ENCODE data around the gene TOM1L1. TPM values are rescaled to one million over a fixed set of nuclear protein-coding genes. Genes with fewer than 3 reads are reported as not detected.

TOM1L1 gene
- total RNA-seq, 2 experiments from 2014 or later: not detected

DNA sequence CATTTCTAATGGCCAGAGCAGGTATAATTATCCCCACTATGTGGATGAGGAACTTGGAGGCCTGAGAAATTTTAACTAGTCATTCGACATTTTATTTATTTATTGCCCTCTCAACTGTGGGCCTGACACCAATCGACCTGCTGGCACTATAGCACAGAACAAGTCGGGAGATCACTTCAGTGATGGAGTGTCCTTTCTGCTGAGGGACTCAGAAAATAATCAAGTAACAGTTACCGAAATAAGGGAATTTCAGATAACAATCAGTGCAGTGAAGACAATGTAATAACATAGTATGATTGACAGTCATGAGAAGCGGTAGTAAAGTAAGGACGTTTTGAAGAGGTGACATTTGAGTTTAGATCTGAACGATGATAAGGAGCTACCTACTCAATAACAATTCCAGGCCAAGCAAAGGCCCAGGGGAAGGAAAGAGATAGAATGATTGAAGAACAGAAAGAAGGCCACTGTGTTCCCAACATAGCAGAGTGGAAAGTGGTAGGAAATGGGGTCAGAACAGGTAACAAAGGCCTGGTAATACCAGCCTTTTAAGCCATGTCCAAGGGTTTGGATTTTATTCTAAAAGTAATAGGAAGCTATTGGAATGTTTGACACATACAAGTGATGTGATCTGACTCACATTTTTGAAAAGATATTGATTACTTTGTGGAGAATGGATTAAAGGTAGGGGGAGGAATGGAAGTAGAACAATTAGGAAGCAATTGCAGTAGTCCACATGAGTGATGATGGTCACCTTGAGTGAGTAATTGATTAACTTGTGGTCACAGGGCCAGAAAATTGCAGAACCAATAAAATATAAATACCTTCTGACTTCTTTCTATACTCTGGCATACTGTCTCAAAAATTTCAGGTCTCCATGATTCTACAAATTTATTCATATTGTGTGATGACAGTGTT lies 69.3 kb downstream of the TOM1L1 start:
- intact Hi-C loops (cut with DNase I, micrococcal nuclease): loop anchor here in 1 of 2 experiments (5.0 to 10.0 kb wide), 3 partner anchors 267 to 452 kb away; partner anchors contain the start of genes HLF and MMD
- H3K4me3 Mint-ChIP-seq: peak overlapping the region; percentile 57
- DNase-seq: peak in 1 of 14 experiments; percentile 6
- H3K36me3 ChIP-seq (ENCODE audit: insufficient read depth, low read length): peaks cover 3% of the 10 kb centered on the region
- H3K4me3 ChIP-seq (ENCODE audit: low read length): peak overlapping the region; percentile 92
- ChIA-PET CTCF (no interaction called here), POLR2A (no interaction called here)
- ATAC-seq (ENCODE audit: poor library complexity): no peak
- no peak overlapping the region for H3K27ac Mint-ChIP-seq
- TF ChIP-seq, protein P1, sequence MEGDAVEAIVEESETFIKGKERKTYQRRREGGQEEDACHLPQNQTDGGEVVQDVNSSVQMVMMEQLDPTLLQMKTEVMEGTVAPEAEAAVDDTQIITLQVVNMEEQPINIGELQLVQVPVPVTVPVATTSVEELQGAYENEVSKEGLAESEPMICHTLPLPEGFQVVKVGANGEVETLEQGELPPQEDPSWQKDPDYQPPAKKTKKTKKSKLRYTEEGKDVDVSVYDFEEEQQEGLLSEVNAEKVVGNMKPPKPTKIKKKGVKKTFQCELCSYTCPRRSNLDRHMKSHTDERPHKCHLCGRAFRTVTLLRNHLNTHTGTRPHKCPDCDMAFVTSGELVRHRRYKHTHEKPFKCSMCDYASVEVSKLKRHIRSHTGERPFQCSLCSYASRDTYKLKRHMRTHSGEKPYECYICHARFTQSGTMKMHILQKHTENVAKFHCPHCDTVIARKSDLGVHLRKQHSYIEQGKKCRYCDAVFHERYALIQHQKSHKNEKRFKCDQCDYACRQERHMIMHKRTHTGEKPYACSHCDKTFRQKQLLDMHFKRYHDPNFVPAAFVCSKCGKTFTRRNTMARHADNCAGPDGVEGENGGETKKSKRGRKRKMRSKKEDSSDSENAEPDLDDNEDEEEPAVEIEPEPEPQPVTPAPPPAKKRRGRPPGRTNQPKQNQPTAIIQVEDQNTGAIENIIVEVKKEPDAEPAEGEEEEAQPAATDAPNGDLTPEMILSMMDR (IDR thresholded peaks at IDR 0.05): no peak
- no peaks in the 10 kb centered on the region for H3K9me3 ChIP-seq (ENCODE audit: control insufficient read depth in 1 of 2, insufficient read depth in 1 of 2, low read length in 2 of 2)
- H3K4me1 ChIP-seq (ENCODE audit: insufficient read depth, low read length): peaks cover 25% of the 10 kb centered on the region
- no peaks in the 10 kb centered on the region for H3K27me3 ChIP-seq (ENCODE audit: control insufficient read depth in 1 of 2, insufficient read depth in 2 of 2, low read length in 2 of 2)
- H3K36me3 Mint-ChIP-seq (ENCODE audit: low read depth): peaks cover 16% of the 10 kb centered on the region
- peaks cover 5% of the 10 kb centered on the region for H3K4me1 Mint-ChIP-seq (ENCODE audit: low read depth)
- peak overlapping the region in 1 of 2 donors; percentile 85 for H3K27ac ChIP-seq (ENCODE audit: low read depth in 1 of 2, low read length in 2 of 2)
- no peaks in the 10 kb centered on the region for H3K27me3 Mint-ChIP-seq
- H3K9me3 Mint-ChIP-seq: no peaks in the 10 kb centered on the region

DNA sequence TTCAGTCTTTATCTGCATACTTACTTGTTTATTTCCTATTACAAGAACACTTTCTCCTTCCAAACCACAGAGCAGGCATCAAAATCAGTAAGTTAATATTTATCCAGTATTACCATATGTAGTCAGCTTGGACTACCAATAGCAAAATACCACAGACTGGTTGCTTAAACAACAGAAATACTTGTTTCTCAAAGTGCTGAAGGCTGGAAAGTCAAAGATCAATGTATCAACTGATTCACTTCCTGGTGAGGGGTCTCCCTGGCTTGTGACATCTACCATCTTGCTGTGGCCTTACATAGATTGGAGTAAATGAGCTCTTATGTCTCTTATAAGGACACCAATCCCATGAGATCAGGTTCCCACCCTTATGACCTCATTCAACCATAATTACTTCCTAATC lies 70.5 kb downstream of the TOM1L1 start:
- Histone ChIP-seq H3K27ac (ENCODE audit: low read depth in 1 of 2, low read length in 2 of 2) (no peak overlapping the region), H3K9me3 (ENCODE audit: control insufficient read depth in 1 of 2, insufficient read depth in 1 of 2, low read length in 2 of 2) (no peaks in the 10 kb centered on the region), H3K27me3 (ENCODE audit: control insufficient read depth in 1 of 2, insufficient read depth in 2 of 2, low read length in 2 of 2) (no peaks in the 10 kb centered on the region), H3K36me3 (ENCODE audit: insufficient read depth, low read length) (no peaks in the 10 kb centered on the region), H3K4me1 (ENCODE audit: insufficient read depth, low read length) (peaks cover 25% of the 10 kb centered on the region), H3K4me3 (ENCODE audit: low read length) (no peak overlapping the region)
- ChIA-PET POLR2A (interaction anchor here (0.5 kb wide), 1 partner anchor 21 kb away, joined by 3 read pairs; no protein-coding TSS in a partner anchor), CTCF (no interaction called here)
- Mint-ChIP-seq H3K27me3 (no peaks in the 10 kb centered on the region), H3K4me3 (no peak overlapping the region), H3K4me1 (ENCODE audit: low read depth) (peaks cover 5% of the 10 kb centered on the region), H3K9me3 (no peaks in the 10 kb centered on the region), H3K36me3 (ENCODE audit: low read depth) (peaks cover 6% of the 10 kb centered on the region), H3K27ac (no peak overlapping the region)
- TF ChIP-seq, protein P1 (IDR thresholded peaks at IDR 0.05): no peak
- ATAC-seq (ENCODE audit: poor library complexity) (no peak), DNase-seq (no peak)
- intact Hi-C loops (cut with DNase I, micrococcal nuclease): no loop called here

DNA sequence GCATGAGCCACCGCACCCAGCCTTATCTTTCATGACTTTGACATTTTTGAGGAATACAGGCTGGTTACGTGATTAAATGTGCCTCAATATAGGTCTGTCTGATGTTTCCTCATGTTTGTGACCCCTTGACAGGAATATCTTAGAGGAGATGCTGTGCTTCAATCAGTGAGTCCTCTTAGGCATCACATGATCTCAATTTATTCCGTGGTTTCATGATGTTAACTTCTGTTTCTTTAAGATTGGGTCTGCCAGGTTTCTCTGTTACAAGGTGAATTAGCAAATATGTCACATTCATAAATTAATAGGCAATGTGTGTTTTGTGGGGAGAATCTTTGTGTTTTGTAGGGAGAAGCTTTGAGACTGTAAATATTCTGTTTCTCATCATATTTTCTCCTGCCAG lies 71.2 kb downstream of the TOM1L1 start:
- H3K9me3 Mint-ChIP-seq: no peaks in the 10 kb centered on the region
- no peaks in the 10 kb centered on the region for H3K9me3 ChIP-seq (ENCODE audit: control insufficient read depth in 1 of 2, insufficient read depth in 1 of 2, low read length in 2 of 2)
- no peaks in the 10 kb centered on the region for H3K27me3 Mint-ChIP-seq
- POLR2A ChIA-PET: interaction anchor here (0.5 kb wide), 1 partner anchor 21 kb away, joined by 3 read pairs; no protein-coding TSS in a partner anchor
- H3K36me3 Mint-ChIP-seq (ENCODE audit: low read depth): no peaks in the 10 kb centered on the region
- peaks cover 19% of the 10 kb centered on the region for H3K4me1 ChIP-seq (ENCODE audit: insufficient read depth, low read length)
- TF ChIP-seq, protein P1 (IDR thresholded peaks at IDR 0.05): no peak
- DNase-seq (no peak), ATAC-seq (ENCODE audit: poor library complexity) (no peak)
- no peaks in the 10 kb centered on the region for H3K27me3 ChIP-seq (ENCODE audit: control insufficient read depth in 1 of 2, insufficient read depth in 2 of 2, low read length in 2 of 2)
- H3K27ac ChIP-seq (ENCODE audit: low read depth in 1 of 2, low read length in 2 of 2): no peak overlapping the region
- H3K4me1 Mint-ChIP-seq (ENCODE audit: low read depth): peaks cover 5% of the 10 kb centered on the region
- no peak overlapping the region for H3K4me3 Mint-ChIP-seq
- H3K4me3 ChIP-seq (ENCODE audit: low read length): no peak overlapping the region
- intact Hi-C loops (cut with DNase I, micrococcal nuclease): no loop called here
- H3K27ac Mint-ChIP-seq: no peak overlapping the region
- CTCF ChIA-PET: no interaction called here
- no peaks in the 10 kb centered on the region for H3K36me3 ChIP-seq (ENCODE audit: insufficient read depth, low read length)
